Frontal cortex (tissue), 4 donors: Measurements from ENCODE around the gene MAPKAPK2. TPM values are rescaled to one million over a fixed set of nuclear protein-coding genes. Genes with fewer than 3 reads are reported as not detected.
A peak's percentile ranks its signal among the peaks of the same experiment; 100 is the strongest.

Experiments
- DNase-seq, 2 donors: peaks; one replicate each; pipeline ENCODE4 v3.0.0; 2012; ENCODE audit warnings: low spot score in 2 of 2
- FAIRE-seq: peaks from 2 replicates; lab custom pipeline; 2012; peaks lifted over from hg19 to GRCh38; lab: Jason Lieb, UNC
- total RNA-seq: library from RNA; depleted of rRNA; stranded (reverse); fragments of >200 nt; gene quantifications from one replicate; pipeline ENCODE4 v1.2.3, GENCODE V29; 2014
- donor health status: control.
- donor health status: control.
- donor health status: control.

MAPKAPK2 gene
- total RNA-seq, 1 donor from 2014 or later, result 7.3 TPM

DNA sequence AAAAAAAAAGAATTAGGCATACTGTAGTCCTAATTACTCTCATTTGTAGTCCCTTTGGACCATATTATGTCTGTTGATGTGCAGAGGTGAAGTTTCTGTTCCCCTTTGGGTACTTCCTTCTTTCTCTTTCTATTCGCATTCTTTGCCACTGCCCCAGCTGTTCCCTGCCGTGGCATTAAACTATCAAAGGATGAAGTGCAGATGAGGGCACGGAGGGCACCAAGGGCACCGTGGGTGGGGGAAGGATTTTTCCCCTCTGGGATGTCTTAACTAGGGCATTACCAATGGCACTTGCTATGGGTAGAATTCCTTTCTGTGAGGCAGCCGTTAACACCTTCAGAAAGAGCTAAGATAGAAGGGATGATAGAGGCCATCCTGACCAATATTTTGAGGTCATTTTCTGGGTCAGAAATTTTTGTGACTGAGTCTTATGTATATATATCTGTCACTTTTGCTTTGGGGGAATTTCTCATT, 4.9 kb upstream of the MAPKAPK2 start:
- DNase-seq (no peak), FAIRE-seq (no peak)

DNA sequence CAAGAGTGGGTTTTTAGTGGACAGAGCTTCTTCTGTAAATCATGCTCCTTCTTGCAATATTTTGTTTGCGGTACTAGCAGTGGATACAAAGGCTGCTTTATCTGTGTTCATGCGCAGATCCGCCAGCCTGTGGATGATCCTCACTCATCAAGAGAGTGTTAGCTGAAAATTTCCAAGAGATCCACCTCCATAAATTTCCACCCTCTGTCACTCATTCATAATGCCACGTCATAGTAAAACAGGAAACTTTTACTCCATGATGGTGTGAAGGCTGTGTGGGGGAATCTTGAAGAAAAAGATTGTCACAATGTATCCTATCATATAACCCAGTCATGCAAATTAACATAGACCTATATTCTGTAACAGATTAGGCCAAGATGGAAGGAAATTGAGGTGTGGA, 4.4 kb upstream of the MAPKAPK2 start:
- no peak for DNase-seq
- FAIRE-seq, result no peak

DNA sequence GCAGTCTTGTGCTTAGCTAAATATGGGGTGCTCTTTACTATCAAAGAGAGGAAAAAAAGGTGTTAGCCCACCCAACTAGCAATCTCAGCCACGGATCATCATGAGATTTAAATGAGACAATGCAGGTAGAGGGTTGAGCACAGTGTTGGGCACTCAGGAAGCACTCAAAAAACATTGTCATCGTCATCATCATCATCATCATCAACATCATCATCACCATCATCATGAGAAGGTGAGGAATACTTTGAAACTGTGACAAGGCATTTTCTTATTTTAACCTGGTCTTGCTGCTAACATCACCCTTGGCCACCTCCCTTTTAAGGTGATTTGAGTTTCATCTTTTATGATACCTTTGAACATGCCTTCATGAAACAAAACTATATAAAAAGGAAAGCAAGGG, 3.3 kb upstream of the MAPKAPK2 start:
- FAIRE-seq, result no peak
- DNase-seq, result no peak

DNA sequence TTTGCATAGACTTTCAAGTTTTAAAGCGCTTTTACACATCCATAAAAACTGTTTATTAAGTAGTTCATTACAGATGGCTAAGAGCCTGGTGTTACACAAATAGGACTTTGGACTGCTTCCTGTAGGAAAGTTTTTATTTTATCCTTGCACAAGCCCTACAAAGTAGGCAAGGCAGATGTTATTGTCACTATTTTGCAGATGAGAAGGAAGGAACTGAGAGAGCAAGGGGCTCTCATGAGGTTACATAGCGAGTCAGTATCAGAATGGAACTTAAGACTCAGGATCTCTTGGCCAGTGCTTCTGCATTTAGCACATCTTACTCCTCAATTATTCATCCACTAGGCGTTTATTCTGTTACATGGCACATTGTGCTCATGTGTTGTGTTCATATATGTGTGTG, 2.6 kb upstream of the MAPKAPK2 start:
- FAIRE-seq, result no peak
- no peak for DNase-seq

DNA sequence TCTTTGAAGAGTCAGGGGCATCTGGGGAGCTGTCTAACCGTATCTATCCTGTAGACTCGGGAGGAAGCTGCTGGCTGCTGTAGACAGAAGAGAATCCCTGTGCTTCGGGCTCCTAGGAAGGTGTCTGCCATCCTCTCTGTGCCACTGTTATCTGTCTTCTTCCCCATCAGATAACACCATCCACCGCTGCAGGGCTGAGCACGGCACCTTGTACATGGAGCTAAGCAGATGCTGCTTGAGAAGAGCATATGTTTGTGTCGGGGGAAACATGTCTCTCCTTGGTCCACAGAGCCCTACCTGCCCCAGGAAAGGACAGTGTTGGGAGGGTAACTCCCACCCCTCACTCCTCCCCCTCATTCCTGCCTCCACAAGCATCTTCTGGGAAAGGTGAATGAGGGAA, 1.4 kb upstream of the MAPKAPK2 start:
- DNase-seq, result no peak
- FAIRE-seq, result no peak

DNA sequence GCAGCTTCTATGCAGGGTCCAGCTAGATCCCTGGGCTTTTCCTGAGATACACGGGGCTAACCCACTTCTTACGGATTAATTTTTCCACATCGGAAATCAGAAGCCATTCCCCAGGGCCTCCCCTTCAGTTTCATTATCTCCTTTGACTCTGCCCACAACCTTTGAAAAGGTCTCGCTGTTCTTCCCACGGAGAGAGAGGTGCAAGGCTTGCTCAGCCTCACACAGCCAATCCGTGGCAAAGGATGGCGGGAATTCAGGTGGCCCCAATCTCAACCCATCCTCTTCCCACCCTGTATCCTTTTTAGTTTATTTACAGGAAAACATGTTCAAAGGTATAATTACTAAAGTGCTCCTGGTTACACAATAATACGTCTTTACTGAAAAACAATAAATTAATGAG, 702 bp upstream of the MAPKAPK2 start:
- DNase-seq (no peak), FAIRE-seq (no peak)

DNA sequence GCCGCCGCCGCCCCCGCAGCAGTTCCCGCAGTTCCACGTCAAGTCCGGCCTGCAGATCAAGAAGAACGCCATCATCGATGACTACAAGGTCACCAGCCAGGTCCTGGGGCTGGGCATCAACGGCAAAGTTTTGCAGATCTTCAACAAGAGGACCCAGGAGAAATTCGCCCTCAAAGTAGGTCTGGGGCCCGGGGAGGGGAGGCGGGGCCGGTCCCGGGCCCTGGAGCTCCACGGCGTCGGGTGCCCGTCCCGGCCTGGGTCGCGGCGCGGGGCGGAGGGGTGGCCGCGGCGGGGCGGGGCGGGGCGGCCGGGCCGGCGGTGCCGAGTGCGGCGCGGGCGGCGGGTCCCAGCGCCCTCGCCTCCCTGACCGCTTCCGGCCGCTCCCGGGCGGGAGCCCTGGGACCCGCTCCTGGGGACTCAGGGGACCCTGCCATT, 646 bp downstream of the MAPKAPK2 start:
- DNase-seq (peak; percentile 63 to 72), FAIRE-seq (no peak)

DNA sequence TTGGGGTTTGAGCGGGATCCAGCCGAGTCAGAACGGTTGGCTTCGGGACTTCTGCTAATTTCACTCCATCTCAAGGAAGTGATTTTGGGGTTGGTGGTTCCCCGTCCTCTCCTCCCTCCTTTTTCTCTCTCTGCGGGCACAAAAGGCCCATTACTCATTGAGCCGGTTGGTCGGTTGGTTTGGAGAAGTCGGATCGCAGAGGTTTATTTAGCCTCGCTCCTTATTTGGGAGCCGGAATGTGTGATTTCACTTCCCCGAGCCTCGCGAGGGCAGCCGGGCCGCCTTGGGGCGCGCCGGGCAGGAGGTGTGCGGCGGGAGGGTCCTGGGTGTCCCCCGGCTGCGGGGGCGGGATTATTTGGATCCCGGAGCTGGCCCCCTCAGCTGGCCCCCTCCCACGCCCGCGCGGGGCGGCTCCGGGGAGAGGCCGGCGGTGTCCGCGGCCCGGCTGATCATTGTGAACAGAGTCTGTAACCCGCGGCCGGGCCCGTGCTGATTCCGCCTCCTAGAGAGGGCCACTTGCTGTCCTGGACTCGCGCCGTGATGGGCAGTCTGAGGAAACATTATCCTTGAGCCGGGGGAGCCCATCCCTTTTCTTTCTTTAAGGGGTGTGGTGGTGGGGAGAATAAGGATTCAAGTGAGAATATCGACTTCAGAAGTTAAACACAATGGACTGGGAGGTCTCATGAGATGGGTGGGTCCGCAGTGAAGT, 1.2 kb downstream of the MAPKAPK2 start:
- DNase-seq (peak; percentile 65 to 70), FAIRE-seq (no peak)

DNA sequence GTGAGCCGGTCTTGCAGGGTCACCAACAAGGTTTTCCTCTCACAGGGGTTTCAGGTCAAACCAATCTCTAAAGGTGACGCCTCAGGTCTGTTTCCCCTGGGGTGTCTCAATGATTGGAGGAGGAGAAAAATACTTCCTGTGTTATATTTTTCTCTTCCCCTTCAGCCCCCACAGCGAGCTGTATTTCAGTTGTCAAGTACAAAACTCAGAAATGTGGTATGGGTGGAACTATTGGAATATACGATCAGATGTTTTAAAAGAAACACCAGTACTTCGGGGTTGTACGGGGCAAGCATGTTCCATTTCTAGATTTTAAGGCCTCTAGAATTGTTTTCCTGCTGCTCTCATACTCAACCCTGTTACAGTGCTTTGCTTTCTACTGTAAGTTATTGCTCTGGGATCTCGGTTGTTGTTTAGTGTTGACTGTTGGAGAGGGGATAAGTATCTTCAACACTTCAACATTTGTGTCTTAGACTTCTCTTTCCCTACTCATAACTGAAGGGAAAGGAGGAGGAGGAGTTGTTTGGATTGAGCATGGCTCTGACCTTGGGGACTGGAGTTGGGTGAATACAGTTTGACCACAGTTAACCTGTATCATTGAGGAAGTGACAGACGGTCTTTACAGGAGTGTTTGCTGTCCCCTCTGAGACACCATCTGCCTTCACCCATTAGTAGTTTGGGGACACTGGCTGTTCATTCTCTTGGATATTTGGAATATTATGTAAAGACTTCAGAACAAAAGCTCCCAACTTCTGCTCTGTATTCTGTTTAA, 2.0 kb downstream of the MAPKAPK2 start:
- DNase-seq, result no peak
- no peak for FAIRE-seq

DNA sequence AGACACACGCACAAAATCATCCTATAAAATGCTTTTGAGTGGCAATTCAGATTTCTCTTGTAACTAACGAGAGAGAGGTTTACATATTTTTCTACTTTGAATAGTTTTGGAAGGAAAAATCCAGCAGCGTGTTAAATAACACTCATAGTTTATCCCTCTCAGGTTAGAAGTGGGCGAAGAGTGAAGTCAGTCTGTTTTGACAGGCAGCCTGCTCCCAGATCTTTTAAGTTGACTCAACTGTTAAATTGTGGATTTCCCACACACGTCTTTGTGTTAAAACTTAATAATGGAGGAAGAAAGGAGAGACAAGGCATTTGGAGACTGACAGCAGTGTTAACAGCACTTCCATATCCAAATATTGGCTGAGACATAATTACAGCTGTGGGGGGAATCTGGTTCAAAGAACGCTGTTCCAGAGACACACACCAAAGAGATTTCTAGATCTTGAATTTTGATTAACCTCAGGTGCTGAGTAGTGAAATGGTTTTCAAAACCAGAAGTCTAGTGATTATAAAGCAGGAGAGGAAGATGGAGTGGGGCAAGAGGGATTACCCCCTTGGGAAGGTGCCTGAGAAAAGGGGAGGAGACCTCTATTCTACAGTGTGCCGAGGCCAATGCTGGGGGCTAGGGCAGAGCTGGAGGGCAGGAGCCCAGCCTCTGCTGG, 2.7 kb downstream of the MAPKAPK2 start:
- DNase-seq (no peak), FAIRE-seq (no peak)

DNA sequence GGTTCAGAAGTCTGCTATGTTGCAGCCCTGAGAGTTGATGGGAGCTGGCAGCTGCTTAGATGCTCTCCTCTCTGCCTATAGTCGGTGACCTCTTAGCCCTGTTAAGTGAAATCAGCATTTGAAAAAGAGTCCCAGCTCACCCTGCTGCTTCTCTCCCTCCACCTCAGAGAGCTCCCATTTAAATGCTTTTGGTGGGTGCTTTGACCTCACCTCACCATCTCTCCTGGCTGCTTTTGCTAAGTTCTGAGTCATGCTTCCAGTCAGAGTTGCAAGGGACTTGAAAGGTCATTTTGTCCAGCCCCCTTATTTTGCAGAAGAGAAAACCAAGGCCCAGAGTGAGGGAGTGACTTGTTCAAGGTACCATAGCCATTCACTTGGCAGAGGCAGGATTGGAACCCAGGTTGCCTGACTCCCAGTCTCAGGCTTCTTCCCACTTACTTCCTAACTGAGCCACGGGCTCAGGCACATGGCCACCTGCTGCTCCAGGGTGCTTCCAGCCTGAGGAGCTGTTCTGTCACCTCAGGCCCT, 3.3 kb downstream of the MAPKAPK2 start:
- FAIRE-seq (no peak), DNase-seq (no peak)

DNA sequence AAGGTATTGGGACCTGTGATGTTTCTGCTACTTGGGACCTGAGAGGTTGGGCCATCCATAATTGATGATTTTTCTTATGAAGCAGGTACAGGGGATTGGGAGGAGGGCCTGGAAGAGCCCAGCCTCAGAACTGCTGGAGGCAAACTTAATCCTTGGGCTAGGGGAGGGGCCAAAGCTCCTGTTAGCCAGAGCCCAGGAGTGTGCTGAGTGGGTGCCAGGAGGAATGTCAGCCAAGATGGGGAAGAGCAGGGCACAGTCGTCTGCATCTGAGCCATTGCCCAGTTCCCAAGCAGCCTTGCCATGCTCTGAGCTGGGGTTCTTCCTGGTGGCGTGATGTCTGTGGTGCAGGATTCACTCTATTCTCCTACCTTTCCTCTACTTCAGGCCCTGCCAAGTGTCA, 5.8 kb downstream of the MAPKAPK2 start:
- DNase-seq, result no peak
- no peak for FAIRE-seq

DNA sequence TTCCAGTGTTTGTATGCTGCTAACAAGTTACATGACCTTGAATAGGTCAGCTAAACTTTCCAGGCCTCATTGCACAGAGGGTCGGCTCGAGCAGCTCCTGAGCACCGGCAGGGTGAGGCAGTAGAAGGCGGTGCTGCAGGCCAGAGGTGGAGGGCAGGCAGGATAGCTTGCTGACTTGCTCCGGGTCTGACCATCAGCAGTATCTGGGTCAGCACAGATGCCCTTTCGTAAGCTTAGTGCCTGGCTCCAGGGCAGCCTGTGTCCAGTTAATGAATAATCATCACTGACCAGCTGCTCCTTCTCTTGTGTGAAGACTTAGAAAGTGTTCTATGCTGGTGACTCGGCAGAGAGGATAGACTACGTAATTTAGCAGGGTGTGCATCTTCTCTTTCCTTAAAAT, 6.9 kb downstream of the MAPKAPK2 start:
- no peak for FAIRE-seq

DNA sequence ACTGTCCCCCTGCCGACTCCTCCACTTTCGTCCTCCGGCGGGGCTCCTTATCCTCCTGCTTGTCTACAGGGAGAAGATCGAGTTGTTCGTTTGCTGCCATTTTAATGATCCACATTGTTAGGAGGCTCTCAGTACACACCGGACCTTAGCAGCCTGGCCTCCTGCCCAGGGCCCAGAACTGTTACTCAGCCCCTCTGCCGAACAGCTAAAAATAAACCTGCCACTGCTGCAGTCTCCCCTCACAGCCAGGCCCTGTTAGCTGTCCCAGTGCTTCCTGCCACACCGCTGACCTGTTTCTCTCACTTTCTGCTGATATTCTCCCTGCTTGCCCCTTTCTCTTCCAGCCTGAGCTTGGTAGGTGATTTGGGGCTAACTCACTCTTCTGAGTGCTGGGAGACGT, 8.3 kb downstream of the MAPKAPK2 start:
- DNase-seq, result peak in 1 of 2 donors; percentile 44
- no peak for FAIRE-seq

More for the DNA sequence above, 6.9 kb downstream of the MAPKAPK2 start:
- no peak for DNase-seq

DNA sequence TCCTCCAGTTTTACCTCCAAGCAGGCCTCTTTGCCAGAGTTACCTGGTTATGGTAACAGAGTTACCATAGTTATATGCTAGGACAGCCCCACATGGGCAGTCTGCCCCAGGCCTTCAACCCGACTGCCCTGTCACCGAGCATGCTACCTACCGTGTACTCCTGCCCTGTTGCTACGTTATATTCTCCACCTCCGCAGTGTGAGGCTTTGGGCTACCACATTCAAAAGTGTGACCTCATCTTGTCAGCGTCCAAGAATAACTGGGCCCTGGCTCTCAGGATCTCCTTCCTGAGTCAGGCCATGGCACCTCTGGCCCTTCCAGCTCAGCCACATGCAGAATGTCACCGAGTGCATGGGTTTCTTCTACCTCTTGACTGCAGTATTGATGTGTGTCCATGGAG, 8.9 kb downstream of the MAPKAPK2 start:
- no peak for FAIRE-seq
- DNase-seq, result no peak

DNA sequence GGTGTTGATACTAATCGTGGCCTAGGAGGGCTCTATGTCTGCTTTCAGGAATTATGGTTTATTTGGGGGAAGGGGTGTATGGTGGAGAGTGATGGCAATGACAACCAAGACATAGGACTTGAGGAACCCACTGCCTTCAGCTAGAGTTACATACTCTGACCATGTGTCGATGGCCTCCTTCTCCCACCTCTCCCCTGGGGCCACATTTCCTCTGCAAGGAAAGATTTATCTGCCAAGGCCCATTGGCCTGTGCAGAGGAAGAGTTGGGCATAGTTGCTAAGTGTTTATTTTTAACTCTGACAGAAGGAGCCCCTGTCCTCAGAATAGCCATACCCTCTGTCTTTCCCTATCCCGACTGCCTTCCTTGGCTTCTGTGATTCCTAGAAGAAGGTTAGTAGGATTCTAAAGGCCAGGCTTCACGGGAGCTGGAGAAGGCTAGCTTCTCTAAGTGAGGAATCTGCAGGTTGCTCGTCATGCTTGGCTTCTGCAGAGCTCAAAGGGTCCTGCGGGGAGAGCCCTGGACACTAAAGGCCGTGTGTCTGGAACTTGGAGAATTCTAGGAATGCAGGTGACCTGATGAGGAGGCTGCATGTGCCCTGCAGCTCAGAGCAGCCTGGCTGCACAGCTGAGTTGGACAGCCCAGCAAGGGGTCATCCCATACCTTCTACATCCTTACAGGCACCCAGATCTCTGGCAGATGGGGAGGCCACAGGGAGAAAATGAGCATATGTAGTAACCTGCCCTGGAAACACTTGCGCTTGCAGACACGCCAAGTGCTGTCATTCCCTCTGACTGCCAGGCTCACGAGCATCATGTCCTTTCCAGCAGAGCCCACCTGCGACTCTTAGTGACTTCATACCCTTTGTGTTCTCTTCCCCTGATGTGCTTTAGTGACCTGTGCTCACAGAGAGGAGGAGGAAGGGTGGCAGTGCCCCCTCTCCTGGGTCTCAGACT, 9.7 kb downstream of the MAPKAPK2 start:
- DNase-seq (no peak), FAIRE-seq (no peak)

DNA sequence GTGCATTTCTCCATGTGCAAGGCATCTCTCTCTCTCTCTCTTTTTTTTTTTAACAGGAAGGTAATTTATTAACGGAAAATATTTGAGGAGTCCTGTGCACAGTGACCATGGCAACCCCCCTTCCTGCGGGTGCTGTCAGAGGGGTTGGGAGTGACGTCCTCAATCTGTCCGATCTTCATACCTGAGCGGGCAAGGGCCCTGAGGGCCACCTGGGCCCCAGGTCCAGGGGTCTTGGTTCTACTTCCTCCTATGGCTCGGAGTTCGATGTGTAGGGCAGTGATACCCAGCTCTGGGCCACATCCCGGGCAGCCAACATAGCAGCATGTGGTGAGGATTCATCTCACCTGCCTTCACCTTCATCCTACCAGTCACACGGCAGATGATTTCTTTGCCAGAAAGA, 11.0 kb downstream of the MAPKAPK2 start:
- no peak for FAIRE-seq
- no peak for DNase-seq

DNA sequence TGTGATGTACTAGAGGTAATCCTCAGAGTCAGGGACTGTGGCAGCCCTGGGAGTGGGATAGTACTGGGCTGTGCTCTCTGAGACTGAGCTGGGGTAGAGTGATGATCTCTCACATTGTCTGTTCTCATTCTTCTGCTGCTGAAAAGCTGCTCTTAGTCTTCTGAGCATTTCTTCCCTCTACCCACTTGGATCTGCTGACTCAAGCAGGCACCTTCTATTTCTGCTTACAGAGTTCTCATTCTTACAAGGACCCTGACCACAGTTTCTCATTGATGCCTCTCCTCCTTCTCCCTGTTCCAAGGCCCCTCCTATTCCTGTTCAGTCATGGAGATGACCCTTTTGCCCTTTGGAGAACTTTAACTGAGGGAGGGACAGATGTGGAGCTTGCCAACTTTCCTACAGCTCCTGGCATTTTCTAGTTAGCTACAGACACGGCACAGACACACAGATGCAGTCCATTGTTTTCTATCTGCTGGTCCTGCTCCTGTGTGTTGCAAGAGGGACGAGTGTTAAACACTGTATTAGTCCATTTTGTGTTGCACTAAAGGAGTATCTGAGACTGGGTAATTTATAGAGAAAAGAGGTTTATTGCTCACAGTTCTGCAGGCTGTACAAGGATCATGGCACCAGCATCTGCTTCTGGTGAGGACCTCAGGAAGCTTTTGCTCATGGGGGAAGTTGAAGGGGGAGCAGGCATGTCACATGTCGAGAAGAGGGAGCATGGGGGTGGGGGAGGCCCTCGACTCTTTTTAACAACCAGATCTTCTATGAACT, 12.3 kb downstream of the MAPKAPK2 start:
- FAIRE-seq, result no peak
- DNase-seq, result no peak

DNA sequence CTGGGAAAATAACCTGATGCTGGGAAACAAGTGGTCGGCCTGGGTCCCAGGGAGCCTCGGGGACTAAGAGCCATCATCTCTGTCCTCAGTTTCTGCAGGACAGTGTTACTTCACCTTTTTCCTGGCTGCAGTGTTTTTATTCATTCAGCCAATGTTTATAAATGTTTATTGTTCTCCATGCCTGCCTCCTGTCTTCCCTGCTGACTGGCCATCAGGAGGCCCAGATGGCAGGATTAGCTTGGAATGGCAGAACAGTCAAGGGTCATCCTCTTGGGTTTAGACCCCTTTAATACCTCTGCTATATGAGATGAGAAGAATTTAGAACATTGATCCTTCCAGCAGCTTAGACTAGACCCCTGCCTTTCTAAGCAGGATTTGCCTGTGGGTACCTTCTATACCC, 13.3 kb downstream of the MAPKAPK2 start:
- DNase-seq, result no peak
- FAIRE-seq, result no peak
